ENCODE measurements around the gene ZNF684. TPM values are rescaled to one million over a fixed set of nuclear protein-coding genes. Genes with fewer than 3 reads are reported as not detected.

ZNF684 gene
- total and polyA plus RNA-seq, 9 of the 15 experiments (the other 6 are each of a cell fraction or from before 2014, with no cell fraction given) = 4.8 to 8.8 (median 5.5) TPM

- H3K9ac ChIP-seq (ENCODE audit: insufficient read depth in 1 of 2, low read depth in 2 of 2, low read length in 2 of 2) = no peak overlapping the region
- in situ Hi-C loops (cut with MboI) (no loop called here), intact Hi-C loops (cut with micrococcal nuclease) (no loop called here)
- no TSS peak for BruUV-seq (replicated peaks)
- H2AFZ ChIP-seq (ENCODE audit: low read depth, low read length) = no peak overlapping the region
- H3K9me3 ChIP-seq (replicated peaks; ENCODE audit: control insufficient read depth, insufficient read depth, low read depth, low read length) = no peaks in the 10 kb centered on the region
- no peak for ATAC-seq
- no peaks in the 10 kb centered on the region for H3K9me1 ChIP-seq (ENCODE audit: control insufficient read depth, insufficient read depth, low read length)
- no peak for FAIRE-seq
- no peaks in the 10 kb centered on the region for H3K36me3 ChIP-seq (ENCODE audit: control insufficient read depth, insufficient read depth, low read length)
- H3K4me3 ChIP-seq = no peak overlapping the region
- H3K27ac ChIP-seq (ENCODE audit: extremely low read depth, low read depth, low read length) = no peak overlapping the region
- no peak for TF ChIP-seq POLR2G (IDR thresholded peaks at IDR 0.05; ENCODE audit: low read depth, low read length)
- TF ChIP-seq ZNF592 (IDR thresholded peaks at IDR 0.05) = no peak
- TF ChIP-seq MBD2 (IDR thresholded peaks at IDR 0.05; ENCODE audit: borderline replicate concordance, low read depth) = no peak
- H3K79me2 ChIP-seq (ENCODE audit: control insufficient read depth, insufficient read depth, low read length) = no peaks in the 10 kb centered on the region
- no peaks in the 10 kb centered on the region for H4K20me1 ChIP-seq (replicated peaks; ENCODE audit: control insufficient read depth, insufficient read depth, low read length)
- no peak for DNase-seq (ENCODE audit: extremely low read depth in 1 of 4, low spot score in 3 of 4)
- CTCF ChIA-PET (ENCODE audit: low intra/inter-chr PET ratio) = no interaction called here
- H3K4me2 ChIP-seq (ENCODE audit: insufficient read depth, low read length) = no peak overlapping the region
- peaks cover 0 to 4% of the 10 kb centered on the region in 2 experiments; a peak in 1 of 5 replicates for H3K4me1 ChIP-seq (replicated peaks in 1 of 2; ENCODE audit: control insufficient read depth in 2 of 2, insufficient read depth in 2 of 2, low read length in 2 of 2)
- WGBS (ENCODE audit: insufficient coverage, low coverage, missing lambda C conversion rate) = 2% methylated on average over 2 of the region's 2 CpGs
- POLR2A ChIA-PET = no interaction called here
- H3K27me3 ChIP-seq (ENCODE audit: control insufficient read depth in 2 of 2, insufficient read depth in 2 of 2, low read length in 2 of 2) = peaks cover 5 to 8% of the 10 kb centered on the region in 2 experiments; a peak in 3 of 5 replicates
These were observed 30.7 kb downstream of the ZNF684 start for GRCh38 chr1:40562185-40562584.

Measured in K562 (cell line).